Activated T-helper 2 cell treated with anti-CD3 and anti-CD28 coated beads, Interferon-gamma antibody, Interleukin-2, Interleukin-4, amounts not matched to agents 10 μg/mL and 5 μg/mL and 100 μg/mL, durations not matched to agents 14 hours and 24 hours and 36 hours (primary cell): ENCODE data around the gene ADAMTS17. TPM values are rescaled to one million over a fixed set of nuclear protein-coding genes. Genes with fewer than 3 reads are reported as not detected.

Experiments
- DNase-seq: peaks from one replicate; pipeline ENCODE4 v3.0.0; 2021; ENCODE audit warnings: low spot score
- H3K27ac Mint-ChIP-seq: one replicate; pipeline ENCODE4 v1.8.0; 2021; ENCODE audit warnings: mixed read lengths
- H3K27me3 Mint-ChIP-seq: one replicate; pipeline ENCODE4 v1.8.0; 2021; ENCODE audit warnings: low read depth, mixed read lengths
- H3K36me3 Mint-ChIP-seq: one replicate; pipeline ENCODE4 v1.8.0; 2021; ENCODE audit warnings: low read depth, mixed read lengths
- H3K4me1 Mint-ChIP-seq: one replicate; pipeline ENCODE4 v1.8.0; 2021; ENCODE audit warnings: low read depth, mixed read lengths
- H3K4me3 Mint-ChIP-seq: one replicate; pipeline ENCODE4 v1.8.0; 2021; ENCODE audit warnings: low read depth, mild to moderate bottlenecking, moderate library complexity, mixed read lengths
- H3K9me3 Mint-ChIP-seq: one replicate; pipeline ENCODE4 v1.8.0; 2021; ENCODE audit warnings: mixed read lengths
- intact Hi-C: fragments of 100-400 bp; cut with micrococcal nuclease; formaldehyde crosslinking; loops from one replicate; pipeline ENCODE4 v1.15.1; 2023
- total RNA-seq: library from RNA; stranded (reverse); gene quantifications from 2 replicates; pipeline ENCODE4 v1.2.3, GENCODE V29; 2022

Gene ADAMTS17
- total RNA-seq, 1 donor from 2014 or later: 1.1 TPM

GRCh38 chr15:100295939-100296565 is 45.7 kb downstream of the ADAMTS17 start:
- H3K4me1 Mint-ChIP-seq: no peaks in the 10 kb centered on the region

GRCh38 chr15:100292010-100292409 is 49.8 kb downstream of the ADAMTS17 start:
- intact Hi-C loops: no loop called here

More at GRCh38 chr15:100295939-100296565, 45.7 kb downstream of the ADAMTS17 start:
- Mint-ChIP-seq H3K36me3 (no peaks in the 10 kb centered on the region), H3K9me3 (peaks cover 17% of the 10 kb centered on the region), H3K4me3 (no peak overlapping the region), H3K27ac (no peak overlapping the region), H3K27me3 (no peaks in the 10 kb centered on the region)
- intact Hi-C loops: no loop called here
- no peak for DNase-seq

GRCh38 chr15:100291106-100291505 is 50.7 kb downstream of the ADAMTS17 start:
- peaks cover 8% of the 10 kb centered on the region for H3K9me3 Mint-ChIP-seq
- no peak overlapping the region for H3K4me3 Mint-ChIP-seq
- intact Hi-C loops: no loop called here
- H3K27ac Mint-ChIP-seq: no peak overlapping the region
- no peak for DNase-seq
- H3K4me1 Mint-ChIP-seq: no peaks in the 10 kb centered on the region
- peaks cover 2% of the 10 kb centered on the region for H3K27me3 Mint-ChIP-seq
- H3K36me3 Mint-ChIP-seq: no peaks in the 10 kb centered on the region

More at GRCh38 chr15:100292010-100292409, 49.8 kb downstream of the ADAMTS17 start:
- H3K27ac Mint-ChIP-seq: no peak overlapping the region
- no peak for DNase-seq
- H3K9me3 Mint-ChIP-seq: peaks cover 8% of the 10 kb centered on the region
- no peak overlapping the region for H3K4me3 Mint-ChIP-seq
- no peaks in the 10 kb centered on the region for H3K36me3 Mint-ChIP-seq
- no peaks in the 10 kb centered on the region for H3K4me1 Mint-ChIP-seq
- peaks cover 2% of the 10 kb centered on the region for H3K27me3 Mint-ChIP-seq

GRCh38 chr15:100285641-100286295 is 56.0 kb downstream of the ADAMTS17 start:
- Mint-ChIP-seq H3K4me1 (no peaks in the 10 kb centered on the region), H3K27me3 (peaks cover 2% of the 10 kb centered on the region), H3K9me3 (no peaks in the 10 kb centered on the region), H3K27ac (no peak overlapping the region), H3K36me3 (no peaks in the 10 kb centered on the region), H3K4me3 (no peak overlapping the region)
- intact Hi-C loops: no loop called here
- no peak for DNase-seq

- H3K9me3 Mint-ChIP-seq: no peaks in the 10 kb centered on the region
- DNase-seq: no peak
Measured at GRCh38 chr15:100284701-100285100, 57.1 kb downstream of the ADAMTS17 start.

GRCh38 chr15:100284191-100284590 is 57.6 kb downstream of the ADAMTS17 start:
- H3K36me3 Mint-ChIP-seq: no peaks in the 10 kb centered on the region
- no peaks in the 10 kb centered on the region for H3K9me3 Mint-ChIP-seq
- H3K4me3 Mint-ChIP-seq: no peak overlapping the region
- no peak for DNase-seq
- H3K4me1 Mint-ChIP-seq: no peaks in the 10 kb centered on the region
- intact Hi-C loops: no loop called here
- no peak overlapping the region for H3K27ac Mint-ChIP-seq
- H3K27me3 Mint-ChIP-seq: no peaks in the 10 kb centered on the region

More at GRCh38 chr15:100284701-100285100, 57.1 kb downstream of the ADAMTS17 start:
- Mint-ChIP-seq H3K36me3 (no peaks in the 10 kb centered on the region), H3K4me1 (no peaks in the 10 kb centered on the region), H3K4me3 (no peak overlapping the region), H3K27me3 (peaks cover 2% of the 10 kb centered on the region), H3K27ac (no peak overlapping the region)
- intact Hi-C loops: no loop called here

- H3K4me3 Mint-ChIP-seq: no peak overlapping the region
- H3K36me3 Mint-ChIP-seq: no peaks in the 10 kb centered on the region
- no peaks in the 10 kb centered on the region for H3K27me3 Mint-ChIP-seq
- intact Hi-C loops: no loop called here
- DNase-seq: no peak
- no peaks in the 10 kb centered on the region for H3K9me3 Mint-ChIP-seq
- no peaks in the 10 kb centered on the region for H3K4me1 Mint-ChIP-seq
- H3K27ac Mint-ChIP-seq: no peak overlapping the region
Measured at GRCh38 chr15:100281096-100281917, 60.5 kb downstream of the ADAMTS17 start.

GRCh38 chr15:100279849-100280248 is 61.9 kb downstream of the ADAMTS17 start:
- Mint-ChIP-seq H3K4me1 (no peaks in the 10 kb centered on the region), H3K4me3 (no peak overlapping the region), H3K9me3 (no peaks in the 10 kb centered on the region), H3K27me3 (no peaks in the 10 kb centered on the region), H3K36me3 (no peaks in the 10 kb centered on the region), H3K27ac (no peak overlapping the region)
- intact Hi-C loops: no loop called here
- no peak for DNase-seq

GRCh38 chr15:100279446-100279845 is 62.3 kb downstream of the ADAMTS17 start:
- no peak for DNase-seq
- Mint-ChIP-seq H3K36me3 (no peaks in the 10 kb centered on the region), H3K4me3 (no peak overlapping the region), H3K27me3 (no peaks in the 10 kb centered on the region), H3K27ac (no peak overlapping the region), H3K9me3 (no peaks in the 10 kb centered on the region), H3K4me1 (no peaks in the 10 kb centered on the region)
- intact Hi-C loops: no loop called here

GRCh38 chr15:100278596-100279380 is 63.0 kb downstream of the ADAMTS17 start:
- Mint-ChIP-seq H3K4me3 (no peak overlapping the region), H3K4me1 (no peaks in the 10 kb centered on the region), H3K36me3 (no peaks in the 10 kb centered on the region), H3K9me3 (peaks cover under 1% of the 10 kb centered on the region), H3K27me3 (no peaks in the 10 kb centered on the region), H3K27ac (no peak overlapping the region)
- DNase-seq: no peak
- intact Hi-C loops: no loop called here

- Mint-ChIP-seq H3K27ac (no peak overlapping the region), H3K9me3 (peaks cover 16% of the 10 kb centered on the region), H3K4me1 (no peaks in the 10 kb centered on the region), H3K36me3 (no peaks in the 10 kb centered on the region), H3K4me3 (no peak overlapping the region), H3K27me3 (no peaks in the 10 kb centered on the region)
- DNase-seq: no peak
- intact Hi-C loops: no loop called here
Measured at GRCh38 chr15:100277087-100277855, 64.5 kb downstream of the ADAMTS17 start.

GRCh38 chr15:100276506-100276905 is 65.3 kb downstream of the ADAMTS17 start:
- Mint-ChIP-seq H3K4me1 (no peaks in the 10 kb centered on the region), H3K27ac (no peak overlapping the region), H3K4me3 (no peak overlapping the region), H3K9me3 (peaks cover 24% of the 10 kb centered on the region), H3K36me3 (no peaks in the 10 kb centered on the region), H3K27me3 (no peaks in the 10 kb centered on the region)
- intact Hi-C loops: no loop called here
- no peak for DNase-seq
